Cardiac fibroblast (primary cell): ENCODE data around the gene EXD3.

ENCODE experiments used
- DNase-seq, 2 donors: peaks; one replicate each; pipeline versions ENCODE4 v3.0.0 to v3.0.0-alpha.2; 2010; ENCODE audit warnings: low read depth in 2 of 2
- H3K4me3 ChIP-seq, 2 donors: replicated peaks in 1 of 2; 1 replicate in 1 of 2; 2 replicates in 1 of 2; pipeline ENCODE4 v1.5.1; 2011; ENCODE audit warnings: low read depth in 2 of 2, low read length in 2 of 2, mild to moderate bottlenecking in 2 of 2, moderate library complexity in 1 of 2
- CTCF ChIP-seq: IDR thresholded peaks from one replicate; pipeline ENCODE4 v1.5.1; 2011; ENCODE audit warnings: low read depth, mild to moderate bottlenecking, low read length, inconsistent platforms

EXD3 gene

GRCh38 chr9:137393176-137394150 lies 29.5 kb downstream of the EXD3 start:
- no peak for TF ChIP-seq CTCF
- no peak for DNase-seq
- H3K4me3 ChIP-seq = no peak overlapping the region

GRCh38 chr9:137392232-137393007 lies 30.5 kb downstream of the EXD3 start:
- H3K4me3 ChIP-seq = no peak overlapping the region
- TF ChIP-seq CTCF = no peak
- DNase-seq = no peak

GRCh38 chr9:137391411-137391754 lies 31.6 kb downstream of the EXD3 start:
- TF ChIP-seq CTCF = no peak
- DNase-seq = no peak
- H3K4me3 ChIP-seq = no peak overlapping the region

- no peak for DNase-seq
- H3K4me3 ChIP-seq = no peak overlapping the region
- TF ChIP-seq CTCF = no peak
Observed at GRCh38 chr9:137390553-137391410, 32.2 kb downstream of the EXD3 start.

GRCh38 chr9:137389428-137389746 lies 33.6 kb downstream of the EXD3 start:
- no peak for DNase-seq
- no peak for TF ChIP-seq CTCF
- no peak overlapping the region for H3K4me3 ChIP-seq

- H3K4me3 ChIP-seq = no peak overlapping the region
- TF ChIP-seq CTCF = no peak
- DNase-seq = no peak
Observed at GRCh38 chr9:137388589-137389427, 34.2 kb downstream of the EXD3 start.
